ENCODE results near the gene RGS6.

DNA sequence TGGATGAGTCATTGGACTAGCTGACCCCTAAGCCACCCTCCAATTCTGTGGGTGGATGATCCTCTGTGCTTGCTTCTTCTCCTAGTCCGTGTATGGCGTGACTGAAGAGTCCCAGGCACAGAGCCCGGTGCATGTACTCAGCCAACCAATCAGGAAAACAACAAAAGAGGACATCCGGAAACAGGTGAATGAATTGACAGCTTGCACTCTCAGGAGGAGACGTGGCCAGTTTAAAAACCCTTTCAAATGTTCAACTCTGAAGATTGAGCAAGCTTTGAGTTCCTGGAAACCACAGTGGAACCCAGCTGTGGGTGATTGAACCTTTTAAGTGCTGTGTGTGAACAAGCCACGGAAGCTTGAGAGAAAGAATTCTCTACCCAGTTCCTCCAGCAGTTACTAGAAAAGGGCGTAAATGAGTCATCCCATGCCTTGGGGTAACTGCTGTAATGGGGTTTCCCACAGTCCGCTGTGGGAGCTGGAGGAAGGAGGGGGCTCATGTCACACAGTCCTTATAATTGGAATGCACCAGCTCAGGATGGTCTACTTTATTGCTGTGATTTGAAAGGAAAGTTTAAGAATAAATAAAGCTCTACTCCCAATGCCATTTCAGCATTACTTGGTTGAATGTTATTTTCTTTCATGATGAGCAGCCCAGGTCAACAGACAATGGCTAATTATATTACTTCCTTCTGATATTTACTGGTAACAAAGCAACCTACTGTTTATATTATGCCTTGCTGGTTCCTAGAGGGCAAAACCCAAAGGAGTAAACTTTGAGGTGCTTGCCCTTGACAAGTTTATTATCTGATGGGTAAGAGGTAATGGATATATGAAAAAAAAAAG lies 544.6 kb downstream of the RGS6 start:
- TF ChIP-seq CTCF (conservative IDR thresholded peaks at IDR 0.05; ENCODE audit: low read length), result no peak
- no peak for TF ChIP-seq EZH2phosphoT487 (IDR thresholded peaks at IDR 0.05; ENCODE audit: borderline replicate concordance, low read depth, low read length)

Measured in OCI-LY7 (cell line).